Fibroblast of lung (primary cell): Measurements from ENCODE around the gene WSB1. TPM values are rescaled to one million over a fixed set of nuclear protein-coding genes. Genes with fewer than 3 reads are reported as not detected.

ENCODE experiments used
- DNase-seq, 2 donors: peaks; one replicate each; pipeline versions ENCODE4 v3.0.0 to v3.0.0-alpha.2; 2010; ENCODE audit warnings: low read depth in 2 of 2
- H2AFZ ChIP-seq: 2 replicates; pipeline ENCODE4 v1.5.1; 2012; ENCODE audit warnings: low read length, control low read depth, inconsistent platforms
- H3K27ac ChIP-seq: 2 replicates; pipeline ENCODE4 v1.5.1; 2011; ENCODE audit warnings: low read length, control low read depth; ENCODE audit not compliant: insufficient read depth
- H3K27me3 ChIP-seq: 2 replicates; pipeline ENCODE4 v1.5.1; 2011; ENCODE audit warnings: mild to moderate bottlenecking, low read length; ENCODE audit not compliant: control insufficient read depth, insufficient read depth
- H3K36me3 ChIP-seq: 2 replicates; pipeline ENCODE4 v1.5.1; 2011; ENCODE audit warnings: low read length; ENCODE audit not compliant: control insufficient read depth, insufficient read depth
- H3K4me1 ChIP-seq: 2 replicates; pipeline ENCODE4 v1.5.1; 2011; ENCODE audit warnings: low read length; ENCODE audit not compliant: control insufficient read depth, insufficient read depth; ENCODE audit errors: extremely low read depth
- H3K4me2 ChIP-seq: 2 replicates; pipeline ENCODE4 v1.5.1; 2011; ENCODE audit warnings: low read length, control low read depth; ENCODE audit not compliant: insufficient read depth; ENCODE audit errors: extremely low read depth
- H3K4me3 ChIP-seq, 4 experiments: fragments of 200-600 bp in 1 of 4; sonication (generic) in 1 of 4; replicated peaks in 1 of 4; 2 replicates each; pipeline ENCODE4 v1.5.1; 2011 to 2016; ENCODE audit warnings: low read length in 4 of 4, low read depth in 3 of 4, mild to moderate bottlenecking in 3 of 4, control low read depth in 2 of 4, inconsistent platforms in 1 of 4, mixed read lengths in 1 of 4; ENCODE audit not compliant: insufficient read depth in 1 of 4; ENCODE audit errors: control extremely low read depth in 1 of 4
- H3K79me2 ChIP-seq: 2 replicates; pipeline ENCODE4 v1.5.1; 2012; ENCODE audit warnings: mild to moderate bottlenecking, low read length, inconsistent platforms; ENCODE audit not compliant: control insufficient read depth, insufficient read depth
- H3K9ac ChIP-seq: 2 replicates; pipeline ENCODE4 v1.5.1; 2011; ENCODE audit warnings: mild to moderate bottlenecking, low read length, control low read depth; ENCODE audit not compliant: insufficient read depth
- H3K9me3 ChIP-seq: 2 replicates; pipeline ENCODE4 v1.5.1; 2012; ENCODE audit warnings: low read depth, low read length; ENCODE audit not compliant: control insufficient read depth, insufficient read depth
- H4K20me1 ChIP-seq: 2 replicates; pipeline ENCODE4 v1.5.1; 2011; ENCODE audit warnings: low read length; ENCODE audit not compliant: control insufficient read depth, insufficient read depth; ENCODE audit errors: extremely low read depth
- CTCF ChIP-seq, 2 donors: IDR thresholded peaks in 1 of 2; conservative IDR thresholded peaks in 1 of 2; 1 replicate in 1 of 2; 2 replicates in 1 of 2; pipeline ENCODE4 v1.5.1; 2011 to 2012; ENCODE audit warnings: low read length in 2 of 2, control low read depth in 1 of 2, inconsistent platforms in 1 of 2, low read depth in 1 of 2, mild to moderate bottlenecking in 1 of 2
- EZH2 ChIP-seq: IDR thresholded peaks from 2 replicates; pipeline ENCODE4 v1.5.1; 2012; ENCODE audit warnings: low read length, control low read depth, mild to moderate bottlenecking; ENCODE audit errors: missing control alignments
- polyA plus RNA-seq, 2 donors: library from polyadenylated mRNA; depleted of rRNA in 1 of 2; stranded (reverse) in 1 of 2; unstranded in 1 of 2; fragments of >200 nt; gene quantifications; 2 replicates each; pipeline ENCODE4 v1.2.1, GENCODE V29; 2011 to 2012; ENCODE audit warnings: missing spikeins in 1 of 2
- total RNA-seq: library from RNA; depleted of rRNA; stranded (reverse); fragments of >200 nt; gene quantifications from 2 replicates; pipeline ENCODE4 v1.2.1, GENCODE V29; 2014

The WSB1 gene
- total and polyA plus RNA-seq, 2 donors (not counting 1 experiment from before 2014, with no cell fraction given), result 96.3 to 139 TPM

DNA sequence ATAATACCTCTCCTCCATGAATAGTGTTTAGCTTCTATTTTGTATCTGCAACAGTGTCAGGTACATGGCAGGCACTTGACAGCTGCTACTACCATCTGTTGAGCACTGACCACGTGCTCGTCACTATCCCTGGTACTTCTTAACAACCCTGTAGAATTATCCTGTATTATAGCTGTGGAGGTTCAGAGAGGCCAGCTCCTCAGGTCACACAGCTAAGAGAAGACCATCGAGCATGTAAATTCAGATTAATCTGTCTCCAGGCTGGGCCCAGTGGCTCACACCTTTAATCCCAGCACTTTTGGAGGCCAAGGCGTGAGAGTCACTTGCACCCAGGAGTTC, 26.3 kb downstream of the WSB1 start:
- no peak for DNase-seq
- Histone ChIP-seq H4K20me1 (no peaks in the 10 kb centered on the region), H3K9ac (no peak overlapping the region), H3K4me1 (peaks cover 2% of the 10 kb centered on the region), H3K27me3 (no peaks in the 10 kb centered on the region), H3K4me2 (no peak overlapping the region), H3K79me2 (no peaks in the 10 kb centered on the region), H3K4me3 (no peak overlapping the region), H3K9me3 (no peaks in the 10 kb centered on the region), H2AFZ (no peak overlapping the region), H3K27ac (no peak overlapping the region), H3K36me3 (peaks cover 3% of the 10 kb centered on the region)
- TF ChIP-seq EZH2 (no peak), CTCF (conservative IDR thresholded peaks at IDR 0.05 in 1 of 2, IDR thresholded peaks at IDR 0.05 in 1 of 2; ENCODE audit: low read depth in 1 of 2, low read length in 2 of 2) (no peak)

GRCh38 chr17:27321372-27321771, 27.5 kb downstream of the WSB1 start:
- no peak overlapping the region for H3K4me3 ChIP-seq
- H3K79me2 ChIP-seq, result no peaks in the 10 kb centered on the region
- H3K4me1 ChIP-seq, result no peaks in the 10 kb centered on the region
- H2AFZ ChIP-seq, result no peak overlapping the region
- no peaks in the 10 kb centered on the region for H3K9me3 ChIP-seq
- no peak overlapping the region for H3K9ac ChIP-seq
- no peak overlapping the region for H3K27ac ChIP-seq
- no peaks in the 10 kb centered on the region for H3K27me3 ChIP-seq
- DNase-seq, result no peak
- no peaks in the 10 kb centered on the region for H4K20me1 ChIP-seq
- H3K36me3 ChIP-seq, result no peaks in the 10 kb centered on the region
- no peak overlapping the region for H3K4me2 ChIP-seq
- TF ChIP-seq EZH2 (no peak), CTCF (conservative IDR thresholded peaks at IDR 0.05 in 1 of 2, IDR thresholded peaks at IDR 0.05 in 1 of 2; ENCODE audit: low read depth in 1 of 2, low read length in 2 of 2) (no peak)

DNA sequence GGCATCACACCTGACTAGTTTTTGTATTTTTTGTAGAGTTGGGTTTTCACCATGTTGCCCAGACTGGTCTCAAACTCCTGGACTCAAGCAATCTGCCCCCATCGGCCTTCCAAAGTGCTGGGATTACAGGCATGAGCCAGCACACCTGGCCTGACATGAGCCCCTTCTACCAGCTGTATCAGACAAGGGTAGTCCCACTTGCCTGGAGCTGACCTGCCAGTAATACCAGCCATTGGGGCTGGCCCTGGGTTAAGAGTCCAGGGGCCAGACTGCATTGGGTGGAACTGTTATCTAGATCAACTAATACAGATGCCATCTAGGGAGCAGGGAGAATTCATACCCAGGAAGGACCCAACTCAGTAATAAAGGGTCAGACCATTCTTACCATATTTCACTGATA, 28.1 kb downstream of the WSB1 start:
- Histone ChIP-seq H3K27me3 (no peaks in the 10 kb centered on the region), H3K4me1 (no peaks in the 10 kb centered on the region), H4K20me1 (no peaks in the 10 kb centered on the region), H3K9me3 (no peaks in the 10 kb centered on the region), H3K4me3 (no peak overlapping the region), H3K9ac (no peak overlapping the region), H3K27ac (no peak overlapping the region), H3K4me2 (no peak overlapping the region), H2AFZ (no peak overlapping the region), H3K36me3 (no peaks in the 10 kb centered on the region), H3K79me2 (no peaks in the 10 kb centered on the region)
- no peak for TF ChIP-seq CTCF (conservative IDR thresholded peaks at IDR 0.05 in 1 of 2, IDR thresholded peaks at IDR 0.05 in 1 of 2; ENCODE audit: low read depth in 1 of 2, low read length in 2 of 2)
- no peak for TF ChIP-seq EZH2
- DNase-seq, result no peak
